Endodermal cell (in vitro differentiated cells): ENCODE measurements around the gene SEC23B. TPM values are rescaled to one million over a fixed set of nuclear protein-coding genes. Genes with fewer than 3 reads are reported as not detected.

Experiments used
- DNase-seq: peaks from one replicate; pipeline ENCODE4 v3.0.0-alpha.2; 2017
- H3K27ac ChIP-seq: 2 replicates; pipeline ENCODE4 v1.5.1; 2013; ENCODE audit warnings: mild to moderate bottlenecking, low read depth, low read length, moderate library complexity
- H3K27me3 ChIP-seq: 2 replicates; pipeline ENCODE4 v1.6.1; 2013; ENCODE audit warnings: mild to moderate bottlenecking, low read length, moderate library complexity; ENCODE audit not compliant: insufficient read depth, control insufficient read depth, poor library complexity, severe bottlenecking
- H3K36me3 ChIP-seq: 2 replicates; pipeline ENCODE4 v1.7.0; 2013; ENCODE audit warnings: mild to moderate bottlenecking, low read length, moderate library complexity; ENCODE audit not compliant: control insufficient read depth, insufficient read depth
- H3K4me1 ChIP-seq: one replicate; pipeline ENCODE4 v1.7.0; 2013; ENCODE audit warnings: low read length; ENCODE audit not compliant: control insufficient read depth, insufficient read depth
- H3K4me3 ChIP-seq: 2 replicates; pipeline ENCODE4 v1.5.1; 2013; ENCODE audit warnings: mild to moderate bottlenecking, low read length, moderate library complexity
- H3K9ac ChIP-seq: 2 replicates; pipeline ENCODE4 v1.6.1; 2013; ENCODE audit warnings: mild to moderate bottlenecking, low read length, moderate library complexity; ENCODE audit not compliant: poor library complexity, severe bottlenecking; ENCODE audit errors: extremely low read depth
- H3K9me3 ChIP-seq: 2 replicates; pipeline ENCODE4 v1.6.1; 2013; ENCODE audit warnings: mild to moderate bottlenecking, low read length, moderate library complexity; ENCODE audit not compliant: control insufficient read depth
- H3K27ac Mint-ChIP-seq: 2 replicates; pipeline ENCODE4 v1.8.0; 2020; ENCODE audit warnings: mixed read lengths
- H3K27me3 Mint-ChIP-seq: 2 replicates; pipeline ENCODE4 v1.8.0; 2021; ENCODE audit warnings: mild to moderate bottlenecking, mixed read lengths; ENCODE audit not compliant: insufficient read depth
- H3K36me3 Mint-ChIP-seq: 2 replicates; pipeline ENCODE4 v1.8.0; 2020; ENCODE audit warnings: low read depth, mixed read lengths
- H3K4me1 Mint-ChIP-seq: 2 replicates; pipeline ENCODE4 v1.8.0; 2020; ENCODE audit warnings: mixed read lengths
- H3K4me3 Mint-ChIP-seq: 2 replicates; pipeline ENCODE4 v1.8.0; 2020; ENCODE audit warnings: mild to moderate bottlenecking, moderate library complexity, mixed read lengths
- H3K9me3 Mint-ChIP-seq: 2 replicates; pipeline ENCODE4 v1.8.0; 2020; ENCODE audit warnings: mild to moderate bottlenecking, mixed read lengths
- WGBS, 2 experiments: methylation state at CpG; one replicate each; pipeline versions ENCODE4 v1.1.5 to v1.1.7; 2013; ENCODE audit warnings: missing lambda C conversion rate in 2 of 2, mixed read lengths in 1 of 2; ENCODE audit not compliant: insufficient coverage in 1 of 2, insufficient read length in 1 of 2; 5-methylcytosine and 5-hydroxymethylcytosine counted together
- total RNA-seq, 2 donors: library from RNA; stranded (reverse); fragmentation: NEBNext Ultra II Directional in 1 of 2; extraction: Animal tissue kit (Norgen Biotek cat#: 25700) in 1 of 2; gene quantifications; 2 replicates in 1 of 2; 3 replicates in 1 of 2; pipeline ENCODE4 v1.2.1, GENCODE V29; 2021
- TF ChIP-seq, protein P1 (sequence below): fragments of 200-600 bp; sonication (generic); conservative IDR thresholded peaks from 2 replicates; pipeline ENCODE4 v1.5.0; 2021; ENCODE audit warnings: antibody characterized with exemption, mild to moderate bottlenecking

SEC23B gene
- total RNA-seq, 2 donors from 2014 or later = 65.0 to 73.5 TPM

DNA sequence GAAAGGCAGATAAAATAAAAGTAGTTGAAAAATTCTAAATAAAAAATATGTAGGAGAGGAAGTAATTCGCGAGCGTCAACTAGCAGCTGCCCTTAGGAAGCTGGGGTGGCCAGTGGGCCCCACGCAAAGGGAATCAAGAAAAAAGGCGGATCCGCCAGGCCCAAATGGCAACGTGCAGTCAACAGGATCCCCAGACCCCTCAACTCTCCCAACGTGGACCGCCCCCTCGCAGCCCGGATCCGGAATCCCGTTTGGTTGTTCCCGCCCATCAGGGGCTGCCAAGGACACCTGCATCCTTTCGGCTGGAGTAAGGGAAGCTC, 41.2 kb upstream of the SEC23B start:
- TF ChIP-seq, protein P1, sequence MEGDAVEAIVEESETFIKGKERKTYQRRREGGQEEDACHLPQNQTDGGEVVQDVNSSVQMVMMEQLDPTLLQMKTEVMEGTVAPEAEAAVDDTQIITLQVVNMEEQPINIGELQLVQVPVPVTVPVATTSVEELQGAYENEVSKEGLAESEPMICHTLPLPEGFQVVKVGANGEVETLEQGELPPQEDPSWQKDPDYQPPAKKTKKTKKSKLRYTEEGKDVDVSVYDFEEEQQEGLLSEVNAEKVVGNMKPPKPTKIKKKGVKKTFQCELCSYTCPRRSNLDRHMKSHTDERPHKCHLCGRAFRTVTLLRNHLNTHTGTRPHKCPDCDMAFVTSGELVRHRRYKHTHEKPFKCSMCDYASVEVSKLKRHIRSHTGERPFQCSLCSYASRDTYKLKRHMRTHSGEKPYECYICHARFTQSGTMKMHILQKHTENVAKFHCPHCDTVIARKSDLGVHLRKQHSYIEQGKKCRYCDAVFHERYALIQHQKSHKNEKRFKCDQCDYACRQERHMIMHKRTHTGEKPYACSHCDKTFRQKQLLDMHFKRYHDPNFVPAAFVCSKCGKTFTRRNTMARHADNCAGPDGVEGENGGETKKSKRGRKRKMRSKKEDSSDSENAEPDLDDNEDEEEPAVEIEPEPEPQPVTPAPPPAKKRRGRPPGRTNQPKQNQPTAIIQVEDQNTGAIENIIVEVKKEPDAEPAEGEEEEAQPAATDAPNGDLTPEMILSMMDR = no peak
- Histone ChIP-seq H3K36me3 (peaks cover 26% of the 10 kb centered on the region), H3K9me3 (no peaks in the 10 kb centered on the region), H3K4me1 (no peaks in the 10 kb centered on the region), H3K4me3 (peak overlapping the region; percentile 93), H3K27me3 (no peaks in the 10 kb centered on the region), H3K9ac (peak overlapping the region; percentile 99), H3K27ac (peak overlapping the region; percentile 100)
- WGBS, 2 experiments = 0% methylated on average over 3 to 15 of the region's 15 CpGs
- DNase-seq = no peak
- H3K4me3 Mint-ChIP-seq = peak overlapping the region; percentile 94
- H3K27ac Mint-ChIP-seq = peak overlapping the region; percentile 100
- H3K4me1 Mint-ChIP-seq = peaks cover 12% of the 10 kb centered on the region
- no peaks in the 10 kb centered on the region for H3K9me3 Mint-ChIP-seq
- peaks cover 14% of the 10 kb centered on the region for H3K36me3 Mint-ChIP-seq
- H3K27me3 Mint-ChIP-seq = no peaks in the 10 kb centered on the region

- Mint-ChIP-seq H3K4me3 (peak within 1 kb of the TSS; percentile 94), H3K9me3 (no peaks in the 10 kb centered on the region), H3K4me1 (peaks cover 12% of the 10 kb centered on the region), H3K36me3 (peaks cover 18% of the 10 kb centered on the region), H3K27ac (peak within 1 kb of the TSS; percentile 100), H3K27me3 (no peaks in the 10 kb centered on the region)
- 0% methylated on average over 29 to 57 of the region's 57 CpGs for WGBS, 2 experiments
- peak within 1 kb of the TSS; percentile 93 for H3K4me3 ChIP-seq
- H3K27ac ChIP-seq = peak within 1 kb of the TSS; percentile 100
- TF ChIP-seq, protein P1 = no peak
- H3K27me3 ChIP-seq = no peaks in the 10 kb centered on the region
- H3K36me3 ChIP-seq = peaks cover 32% of the 10 kb centered on the region
- no peaks in the 10 kb centered on the region for H3K9me3 ChIP-seq
- peak; percentile 99 for DNase-seq
- H3K4me1 ChIP-seq = no peaks in the 10 kb centered on the region
- H3K9ac ChIP-seq = peak within 1 kb of the TSS; percentile 99
Measured at GRCh38 chr20:18466894-18467730, 40.6 kb upstream of the SEC23B start, which contains the start of the genes DZANK1 and POLR3F. DZANK1 (minus strand) TSS chr20:18467030; CDS start chr20:18465358, 1,672 bp downstream. POLR3F (plus strand) TSS chr20:18467390; CDS start chr20:18467507, 117 bp downstream.

GRCh38 chr20:18477218-18477617, 30.5 kb upstream of the SEC23B start:
- Histone ChIP-seq H3K9me3 (no peaks in the 10 kb centered on the region), H3K4me1 (no peaks in the 10 kb centered on the region), H3K9ac (no peak overlapping the region), H3K36me3 (peaks cover 81% of the 10 kb centered on the region), H3K4me3 (no peak overlapping the region), H3K27ac (no peak overlapping the region), H3K27me3 (no peaks in the 10 kb centered on the region)
- H3K36me3 Mint-ChIP-seq = peaks cover 53% of the 10 kb centered on the region
- H3K4me1 Mint-ChIP-seq = no peaks in the 10 kb centered on the region
- no peaks in the 10 kb centered on the region for H3K27me3 Mint-ChIP-seq
- no peak overlapping the region for H3K27ac Mint-ChIP-seq
- no peaks in the 10 kb centered on the region for H3K9me3 Mint-ChIP-seq
- TF ChIP-seq, protein P1 = no peak
- 86% methylated on average over 1 of the region's 1 CpG; no CpG with 5 or more reads in 1 of the 2 experiments for WGBS, 2 experiments
- no peak for DNase-seq
- H3K4me3 Mint-ChIP-seq = no peak overlapping the region
